ENCODE results near the gene ARID2. TPM values are rescaled to one million over a fixed set of nuclear protein-coding genes. Genes with fewer than 3 reads are reported as not detected.

Gene ARID2
- total RNA-seq, 2 donors from 2014 or later = 30.5 to 36.2 TPM

DNA sequence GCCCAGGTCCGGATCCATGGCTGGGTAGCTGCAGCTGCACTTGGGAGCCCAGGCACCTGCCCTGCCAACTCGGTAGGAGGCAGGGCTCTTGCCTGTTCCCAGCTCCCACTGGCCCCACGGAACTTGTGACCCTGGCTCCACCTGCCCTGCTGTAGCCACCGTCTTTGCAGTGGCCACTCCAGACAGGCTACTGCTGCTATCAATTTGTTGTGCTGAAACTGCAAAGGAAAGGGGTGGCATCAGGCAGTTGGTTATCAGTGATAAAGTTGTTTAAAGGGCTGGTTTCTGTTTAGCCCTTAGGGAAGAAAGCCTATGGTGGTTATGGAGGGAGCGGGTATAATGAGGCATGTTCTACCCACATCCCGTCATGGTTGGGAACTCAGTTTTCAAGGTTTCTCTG lies 32.1 kb upstream of the ARID2 start:
- no peaks in the 10 kb centered on the region for H3K36me3 ChIP-seq
- no peak overlapping the region for H3K4me3 ChIP-seq
- TF ChIP-seq, protein P1, sequence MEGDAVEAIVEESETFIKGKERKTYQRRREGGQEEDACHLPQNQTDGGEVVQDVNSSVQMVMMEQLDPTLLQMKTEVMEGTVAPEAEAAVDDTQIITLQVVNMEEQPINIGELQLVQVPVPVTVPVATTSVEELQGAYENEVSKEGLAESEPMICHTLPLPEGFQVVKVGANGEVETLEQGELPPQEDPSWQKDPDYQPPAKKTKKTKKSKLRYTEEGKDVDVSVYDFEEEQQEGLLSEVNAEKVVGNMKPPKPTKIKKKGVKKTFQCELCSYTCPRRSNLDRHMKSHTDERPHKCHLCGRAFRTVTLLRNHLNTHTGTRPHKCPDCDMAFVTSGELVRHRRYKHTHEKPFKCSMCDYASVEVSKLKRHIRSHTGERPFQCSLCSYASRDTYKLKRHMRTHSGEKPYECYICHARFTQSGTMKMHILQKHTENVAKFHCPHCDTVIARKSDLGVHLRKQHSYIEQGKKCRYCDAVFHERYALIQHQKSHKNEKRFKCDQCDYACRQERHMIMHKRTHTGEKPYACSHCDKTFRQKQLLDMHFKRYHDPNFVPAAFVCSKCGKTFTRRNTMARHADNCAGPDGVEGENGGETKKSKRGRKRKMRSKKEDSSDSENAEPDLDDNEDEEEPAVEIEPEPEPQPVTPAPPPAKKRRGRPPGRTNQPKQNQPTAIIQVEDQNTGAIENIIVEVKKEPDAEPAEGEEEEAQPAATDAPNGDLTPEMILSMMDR (IDR thresholded peaks at IDR 0.05) = no peak
- no peak overlapping the region for H3K27ac ChIP-seq
- H3K27me3 ChIP-seq (replicated peaks; ENCODE audit: insufficient read depth) = no peaks in the 10 kb centered on the region
- peaks cover 14% of the 10 kb centered on the region for H3K9me3 ChIP-seq
- no peak for DNase-seq (ENCODE audit: low spot score)
- no peaks in the 10 kb centered on the region for H3K4me1 ChIP-seq (ENCODE audit: control insufficient read depth in 1 of 2, low read depth in 2 of 2)
- ATAC-seq (ENCODE audit: insufficient number of reproducible peaks, low FRiP score, low read depth) = no peak

DNA sequence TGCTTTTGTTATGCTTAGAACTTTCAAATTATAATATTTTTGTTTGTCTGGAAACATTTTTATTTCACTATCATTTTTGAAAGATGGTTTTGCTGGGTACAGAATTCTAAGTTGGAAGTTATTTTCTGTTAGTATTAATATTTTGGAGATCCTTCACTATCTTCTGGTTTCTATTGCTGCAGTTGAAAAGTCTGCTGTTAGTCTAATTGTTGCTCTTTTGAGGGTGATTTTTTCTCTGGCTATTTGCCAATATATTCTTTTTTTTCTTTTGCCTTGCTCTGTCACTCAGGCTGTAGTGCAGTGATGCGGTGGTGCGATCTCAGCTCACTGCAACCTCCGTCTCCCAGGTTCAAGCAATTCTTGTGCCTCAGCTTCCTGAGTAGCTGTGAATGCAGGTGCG lies 28.2 kb upstream of the ARID2 start:
- TF ChIP-seq, protein P1 (IDR thresholded peaks at IDR 0.05) = no peak
- no peak for ATAC-seq (ENCODE audit: insufficient number of reproducible peaks, low FRiP score, low read depth)
- no peak overlapping the region for H3K4me3 ChIP-seq

DNA sequence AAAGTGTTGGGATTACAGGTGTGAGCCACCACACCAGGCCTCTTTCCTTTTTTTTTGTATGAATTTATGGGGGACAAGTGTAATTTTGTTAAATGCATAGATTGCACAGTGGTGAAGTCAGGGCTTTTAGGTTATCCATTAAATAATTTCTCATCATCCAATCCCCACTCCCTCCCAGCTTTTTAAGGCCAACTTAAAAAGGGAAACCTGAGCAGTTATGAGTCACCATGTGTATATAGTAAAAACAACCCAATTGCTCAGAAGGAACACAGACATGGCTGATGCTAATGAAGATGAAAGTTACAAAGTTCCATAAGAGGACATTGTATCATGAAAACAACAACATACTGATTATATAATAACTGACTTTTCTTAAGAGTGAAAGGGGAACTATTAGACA lies 25.6 kb upstream of the ARID2 start:
- no peak overlapping the region for H3K27ac ChIP-seq
- H3K9me3 ChIP-seq = peaks cover 14% of the 10 kb centered on the region
- no peak for DNase-seq (ENCODE audit: low spot score)
- H3K4me3 ChIP-seq = no peak overlapping the region
- H3K36me3 ChIP-seq = no peaks in the 10 kb centered on the region
- ATAC-seq (ENCODE audit: insufficient number of reproducible peaks, low FRiP score, low read depth) = no peak
- H3K27me3 ChIP-seq (replicated peaks; ENCODE audit: insufficient read depth) = no peaks in the 10 kb centered on the region
- no peaks in the 10 kb centered on the region for H3K4me1 ChIP-seq (ENCODE audit: control insufficient read depth in 1 of 2, low read depth in 2 of 2)
- TF ChIP-seq, protein P1 (IDR thresholded peaks at IDR 0.05) = no peak

More for the DNA sequence above, 28.2 kb upstream of the ARID2 start:
- no peaks in the 10 kb centered on the region for H3K36me3 ChIP-seq
- H3K4me1 ChIP-seq (ENCODE audit: control insufficient read depth in 1 of 2, low read depth in 2 of 2) = no peaks in the 10 kb centered on the region
- DNase-seq (ENCODE audit: low spot score) = no peak
- H3K27me3 ChIP-seq (replicated peaks; ENCODE audit: insufficient read depth) = no peaks in the 10 kb centered on the region
- no peak overlapping the region for H3K27ac ChIP-seq
- H3K9me3 ChIP-seq = peaks cover 14% of the 10 kb centered on the region

DNA sequence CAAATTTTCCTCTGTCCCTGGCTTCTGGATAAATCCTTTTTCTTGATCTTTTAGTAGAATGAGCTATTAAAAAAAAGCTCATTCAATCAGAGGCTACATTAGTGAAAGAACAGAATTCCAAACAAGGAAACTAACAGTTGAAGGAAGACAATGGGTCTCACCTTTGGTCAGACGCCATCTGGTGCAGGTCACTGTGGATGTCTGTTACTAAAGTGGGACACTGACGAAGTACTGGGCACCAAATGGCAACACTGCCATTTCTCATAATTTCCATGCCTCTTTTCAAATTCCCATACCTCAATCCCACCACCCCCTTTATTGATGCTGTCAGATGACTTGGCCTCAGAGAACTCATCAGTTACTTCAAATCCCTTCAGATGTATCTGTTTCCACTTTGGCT lies 24.5 kb upstream of the ARID2 start:
- no peak overlapping the region for H3K4me3 ChIP-seq
- H3K27ac ChIP-seq = no peak overlapping the region
- H3K9me3 ChIP-seq = peaks cover 14% of the 10 kb centered on the region
- ATAC-seq (ENCODE audit: insufficient number of reproducible peaks, low FRiP score, low read depth) (no peak), DNase-seq (ENCODE audit: low spot score) (no peak)
- no peaks in the 10 kb centered on the region for H3K4me1 ChIP-seq (ENCODE audit: control insufficient read depth in 1 of 2, low read depth in 2 of 2)
- TF ChIP-seq, protein P1 (IDR thresholded peaks at IDR 0.05) = no peak
- no peaks in the 10 kb centered on the region for H3K27me3 ChIP-seq (replicated peaks; ENCODE audit: insufficient read depth)
- no peaks in the 10 kb centered on the region for H3K36me3 ChIP-seq

DNA sequence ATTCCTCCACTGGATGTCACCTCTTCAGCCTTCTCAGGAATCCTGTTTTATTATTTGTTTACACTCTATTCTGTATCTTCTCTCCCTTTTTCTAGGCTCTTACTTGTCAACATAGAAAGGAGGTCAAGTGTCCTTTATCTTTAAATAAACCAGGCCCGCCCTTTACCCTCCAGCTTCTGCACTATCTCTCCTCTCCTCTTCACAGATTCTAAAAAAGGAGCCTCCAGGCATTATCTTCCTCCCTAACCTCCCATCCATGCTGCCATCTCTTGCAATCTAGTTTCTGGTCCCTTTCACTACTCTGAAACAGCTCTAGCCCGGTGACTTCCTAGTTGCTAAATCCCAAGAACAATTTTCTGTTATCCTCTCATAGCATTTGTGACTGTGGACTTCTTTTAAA lies 24.1 kb upstream of the ARID2 start:
- Histone ChIP-seq H3K27ac (no peak overlapping the region), H3K4me3 (no peak overlapping the region), H3K4me1 (ENCODE audit: control insufficient read depth in 1 of 2, low read depth in 2 of 2) (no peaks in the 10 kb centered on the region), H3K36me3 (no peaks in the 10 kb centered on the region), H3K27me3 (replicated peaks; ENCODE audit: insufficient read depth) (no peaks in the 10 kb centered on the region), H3K9me3 (peaks cover 12% of the 10 kb centered on the region)
- ATAC-seq (ENCODE audit: insufficient number of reproducible peaks, low FRiP score, low read depth) (no peak), DNase-seq (ENCODE audit: low spot score) (no peak)
- TF ChIP-seq, protein P1 (IDR thresholded peaks at IDR 0.05) = no peak
